ENCODE results near the gene AP2A2. TPM values are rescaled to one million over a fixed set of nuclear protein-coding genes. Genes with fewer than 3 reads are reported as not detected.

The AP2A2 gene
- total RNA-seq, 1 experiment from 2014 or later, result 47.1 TPM

DNA sequence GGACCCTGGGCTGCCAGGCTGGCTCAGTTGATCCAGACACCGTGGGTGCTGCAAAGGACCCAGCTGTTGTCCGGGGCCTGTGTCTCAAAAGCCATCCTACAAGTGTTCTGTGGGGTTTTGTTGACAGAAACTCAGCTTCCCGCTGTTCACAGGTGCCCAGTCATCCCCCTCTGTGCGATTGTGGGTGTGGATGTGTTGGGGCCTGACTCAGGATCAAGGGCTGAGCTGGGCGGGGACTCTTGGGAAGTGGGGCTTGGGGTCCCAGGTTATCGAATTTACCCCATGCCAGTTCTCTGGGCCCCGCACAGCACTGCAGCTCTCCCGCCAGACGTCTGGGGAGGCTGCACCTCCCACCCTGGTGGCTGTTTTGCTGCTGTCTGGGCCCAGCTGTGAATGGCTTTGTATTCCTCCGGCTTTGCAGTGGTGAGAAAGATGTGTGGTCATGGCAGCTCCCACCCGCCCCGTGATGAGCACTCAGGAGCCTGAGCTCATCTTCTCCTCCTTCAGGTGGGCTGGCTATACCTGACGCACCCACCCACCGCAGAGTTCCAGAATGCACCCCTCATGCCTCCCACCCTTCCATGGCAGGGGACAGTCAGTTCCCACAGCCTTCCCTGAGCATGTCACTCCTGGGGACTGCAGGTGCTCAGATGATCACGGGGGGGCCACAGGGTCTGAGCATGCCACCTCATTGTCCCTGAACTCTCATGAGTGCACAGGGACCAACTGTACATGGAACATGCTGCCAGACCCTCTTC lies 3.6 kb upstream of the AP2A2 start:
- DNase-seq (ENCODE audit: low spot score) (no peak), ATAC-seq (no peak)
- ChIA-PET POLR2A (interaction anchor here (1.7 kb wide), 1 partner anchor 11 kb away, joined by 4 read pairs; no protein-coding TSS in a partner anchor), CTCF (interaction anchor here (0.9 to 6.1 kb wide), 9 partner anchors 11 to 129 kb away, joined by 3 to 43 read pairs (median 6); partner anchors contain the start of gene CHID1)
- Mint-ChIP-seq H3K4me3 (no peak overlapping the region), H3K36me3 (no peaks in the 10 kb centered on the region), H3K27ac (0 out of 2 replicates have a peak overlapping the region, but pooled peaks have one; percentile 65), H3K4me1 (peaks cover 7% of the 10 kb centered on the region), H3K27me3 (ENCODE audit: low read depth) (no peaks in the 10 kb centered on the region), H3K9me3 (no peaks in the 10 kb centered on the region)
- TF ChIP-seq ETV6 (CRISPR knock-in tag; IDR thresholded peaks at IDR 0.05), result no peak
- TF ChIP-seq, protein P1, sequence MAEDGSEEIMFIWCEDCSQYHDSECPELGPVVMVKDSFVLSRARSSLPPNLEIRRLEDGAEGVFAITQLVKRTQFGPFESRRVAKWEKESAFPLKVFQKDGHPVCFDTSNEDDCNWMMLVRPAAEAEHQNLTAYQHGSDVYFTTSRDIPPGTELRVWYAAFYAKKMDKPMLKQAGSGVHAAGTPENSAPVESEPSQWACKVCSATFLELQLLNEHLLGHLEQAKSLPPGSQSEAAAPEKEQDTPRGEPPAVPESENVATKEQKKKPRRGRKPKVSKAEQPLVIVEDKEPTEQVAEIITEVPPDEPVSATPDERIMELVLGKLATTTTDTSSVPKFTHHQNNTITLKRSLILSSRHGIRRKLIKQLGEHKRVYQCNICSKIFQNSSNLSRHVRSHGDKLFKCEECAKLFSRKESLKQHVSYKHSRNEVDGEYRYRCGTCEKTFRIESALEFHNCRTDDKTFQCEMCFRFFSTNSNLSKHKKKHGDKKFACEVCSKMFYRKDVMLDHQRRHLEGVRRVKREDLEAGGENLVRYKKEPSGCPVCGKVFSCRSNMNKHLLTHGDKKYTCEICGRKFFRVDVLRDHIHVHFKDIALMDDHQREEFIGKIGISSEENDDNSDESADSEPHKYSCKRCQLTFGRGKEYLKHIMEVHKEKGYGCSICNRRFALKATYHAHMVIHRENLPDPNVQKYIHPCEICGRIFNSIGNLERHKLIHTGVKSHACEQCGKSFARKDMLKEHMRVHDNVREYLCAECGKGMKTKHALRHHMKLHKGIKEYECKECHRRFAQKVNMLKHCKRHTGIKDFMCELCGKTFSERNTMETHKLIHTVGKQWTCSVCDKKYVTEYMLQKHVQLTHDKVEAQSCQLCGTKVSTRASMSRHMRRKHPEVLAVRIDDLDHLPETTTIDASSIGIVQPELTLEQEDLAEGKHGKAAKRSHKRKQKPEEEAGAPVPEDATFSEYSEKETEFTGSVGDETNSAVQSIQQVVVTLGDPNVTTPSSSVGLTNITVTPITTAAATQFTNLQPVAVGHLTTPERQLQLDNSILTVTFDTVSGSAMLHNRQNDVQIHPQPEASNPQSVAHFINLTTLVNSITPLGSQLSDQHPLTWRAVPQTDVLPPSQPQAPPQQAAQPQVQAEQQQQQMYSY (CRISPR knock-in tag; IDR thresholded peaks at IDR 0.05), result no peak
- no peak for TF ChIP-seq RELA (CRISPR knock-in tag; IDR thresholded peaks at IDR 0.05; ENCODE audit: borderline replicate concordance)
- TF ChIP-seq ATF3 (CRISPR knock-in tag; conservative IDR thresholded peaks at IDR 0.05), result no peak

GRCh38 chr11:923691-924405 lies 1.8 kb upstream of the AP2A2 start:
- Mint-ChIP-seq H3K9me3 (no peaks in the 10 kb centered on the region), H3K4me3 (no peak overlapping the region), H3K27me3 (ENCODE audit: low read depth) (no peaks in the 10 kb centered on the region), H3K4me1 (peaks cover 13% of the 10 kb centered on the region), H3K36me3 (no peaks in the 10 kb centered on the region), H3K27ac (peak overlapping the region; percentile 70; the same call in 1 of the 2 replicates)
- ChIA-PET POLR2A (no interaction called here), CTCF (interaction anchor here (0.8 to 6.1 kb wide), 4 partner anchors 12 to 127 kb away, joined by 3 to 43 read pairs (median 18); partner anchors contain the start of gene CHID1)
- ATAC-seq (no peak), DNase-seq (ENCODE audit: low spot score) (no peak)
- TF ChIP-seq FOXK1 (CRISPR knock-in tag; IDR thresholded peaks at IDR 0.05) (no peak), ATF3 (CRISPR knock-in tag; conservative IDR thresholded peaks at IDR 0.05) (no peak), SMAD4 (CRISPR knock-in tag; IDR thresholded peaks at IDR 0.05) (no peak), ZNF423 (CRISPR knock-in tag; IDR thresholded peaks at IDR 0.05) (no peak), TCF7 (CRISPR knock-in tag; IDR thresholded peaks at IDR 0.05; ENCODE audit: low read depth) (no peak), FOXP4 (CRISPR knock-in tag; IDR thresholded peaks at IDR 0.05) (no peak), KAT7 (CRISPR knock-in tag; IDR thresholded peaks at IDR 0.05; ENCODE audit: borderline replicate concordance) (no peak), TEAD4 (CRISPR knock-in tag; IDR thresholded peaks at IDR 0.05) (no peak), JUN (CRISPR knock-in tag; IDR thresholded peaks at IDR 0.05) (no peak)
- TF ChIP-seq, protein P2, sequence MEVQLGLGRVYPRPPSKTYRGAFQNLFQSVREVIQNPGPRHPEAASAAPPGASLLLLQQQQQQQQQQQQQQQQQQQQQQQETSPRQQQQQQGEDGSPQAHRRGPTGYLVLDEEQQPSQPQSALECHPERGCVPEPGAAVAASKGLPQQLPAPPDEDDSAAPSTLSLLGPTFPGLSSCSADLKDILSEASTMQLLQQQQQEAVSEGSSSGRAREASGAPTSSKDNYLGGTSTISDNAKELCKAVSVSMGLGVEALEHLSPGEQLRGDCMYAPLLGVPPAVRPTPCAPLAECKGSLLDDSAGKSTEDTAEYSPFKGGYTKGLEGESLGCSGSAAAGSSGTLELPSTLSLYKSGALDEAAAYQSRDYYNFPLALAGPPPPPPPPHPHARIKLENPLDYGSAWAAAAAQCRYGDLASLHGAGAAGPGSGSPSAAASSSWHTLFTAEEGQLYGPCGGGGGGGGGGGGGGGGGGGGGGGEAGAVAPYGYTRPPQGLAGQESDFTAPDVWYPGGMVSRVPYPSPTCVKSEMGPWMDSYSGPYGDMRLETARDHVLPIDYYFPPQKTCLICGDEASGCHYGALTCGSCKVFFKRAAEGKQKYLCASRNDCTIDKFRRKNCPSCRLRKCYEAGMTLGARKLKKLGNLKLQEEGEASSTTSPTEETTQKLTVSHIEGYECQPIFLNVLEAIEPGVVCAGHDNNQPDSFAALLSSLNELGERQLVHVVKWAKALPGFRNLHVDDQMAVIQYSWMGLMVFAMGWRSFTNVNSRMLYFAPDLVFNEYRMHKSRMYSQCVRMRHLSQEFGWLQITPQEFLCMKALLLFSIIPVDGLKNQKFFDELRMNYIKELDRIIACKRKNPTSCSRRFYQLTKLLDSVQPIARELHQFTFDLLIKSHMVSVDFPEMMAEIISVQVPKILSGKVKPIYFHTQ (CRISPR knock-in tag; IDR thresholded peaks at IDR 0.05), result no peak
- TF ChIP-seq, protein P3, sequence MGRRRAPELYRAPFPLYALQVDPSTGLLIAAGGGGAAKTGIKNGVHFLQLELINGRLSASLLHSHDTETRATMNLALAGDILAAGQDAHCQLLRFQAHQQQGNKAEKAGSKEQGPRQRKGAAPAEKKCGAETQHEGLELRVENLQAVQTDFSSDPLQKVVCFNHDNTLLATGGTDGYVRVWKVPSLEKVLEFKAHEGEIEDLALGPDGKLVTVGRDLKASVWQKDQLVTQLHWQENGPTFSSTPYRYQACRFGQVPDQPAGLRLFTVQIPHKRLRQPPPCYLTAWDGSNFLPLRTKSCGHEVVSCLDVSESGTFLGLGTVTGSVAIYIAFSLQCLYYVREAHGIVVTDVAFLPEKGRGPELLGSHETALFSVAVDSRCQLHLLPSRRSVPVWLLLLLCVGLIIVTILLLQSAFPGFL (CRISPR knock-in tag; IDR thresholded peaks at IDR 0.05; ENCODE audit: borderline replicate concordance), result no peak
- TF ChIP-seq, protein P4, sequence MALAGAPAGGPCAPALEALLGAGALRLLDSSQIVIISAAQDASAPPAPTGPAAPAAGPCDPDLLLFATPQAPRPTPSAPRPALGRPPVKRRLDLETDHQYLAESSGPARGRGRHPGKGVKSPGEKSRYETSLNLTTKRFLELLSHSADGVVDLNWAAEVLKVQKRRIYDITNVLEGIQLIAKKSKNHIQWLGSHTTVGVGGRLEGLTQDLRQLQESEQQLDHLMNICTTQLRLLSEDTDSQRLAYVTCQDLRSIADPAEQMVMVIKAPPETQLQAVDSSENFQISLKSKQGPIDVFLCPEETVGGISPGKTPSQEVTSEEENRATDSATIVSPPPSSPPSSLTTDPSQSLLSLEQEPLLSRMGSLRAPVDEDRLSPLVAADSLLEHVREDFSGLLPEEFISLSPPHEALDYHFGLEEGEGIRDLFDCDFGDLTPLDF (CRISPR knock-in tag; IDR thresholded peaks at IDR 0.05), result no peak

Measured in WTC11 (cell line).